Uterus (tissue), 4 donors: ENCODE results near the gene IL17B. TPM values are rescaled to one million over a fixed set of nuclear protein-coding genes. Genes with fewer than 3 reads are reported as not detected.

ENCODE experiments used
- DNase-seq, 2 donors: peaks; one replicate each; pipeline ENCODE4 v3.0.0-alpha.2; 2019 to 2020
- H3K27ac ChIP-seq, 2 donors: fragments of 200-600 bp; sonication (generic); 1 replicate in 1 of 2; 2 replicates in 1 of 2; pipeline ENCODE4 v1.5.1; 2016 to 2018
- H3K27me3 ChIP-seq, 2 donors: fragments of 200-600 bp; sonication (generic); one replicate each; pipeline ENCODE4 v1.5.1; 2018 to 2019; ENCODE audit warnings: control low read depth in 1 of 2
- H3K36me3 ChIP-seq, 2 donors: fragments of 200-600 bp; sonication (generic); one replicate each; pipeline ENCODE4 v1.5.1; 2019; ENCODE audit warnings: control low read depth in 1 of 2
- H3K4me1 ChIP-seq, 2 donors: fragments of 200-600 bp; sonication (generic); one replicate each; pipeline ENCODE4 v1.5.1; 2018 to 2019; ENCODE audit warnings: control low read depth in 1 of 2
- H3K4me3 ChIP-seq, 2 donors: fragments of 200-600 bp; sonication (generic); 1 replicate in 1 of 2; 2 replicates in 1 of 2; pipeline ENCODE4 v1.5.1; 2018 to 2019; ENCODE audit warnings: mild to moderate bottlenecking in 1 of 2
- H3K9me3 ChIP-seq, 2 donors: fragments of 200-600 bp; sonication (generic); one replicate each; pipeline ENCODE4 v1.5.1; 2019; ENCODE audit warnings: control low read depth in 1 of 2
- POLR2A ChIP-seq, 2 donors: fragments of 450-650 bp; IDR thresholded peaks; one replicate each; pipeline ENCODE4 v1.6.1; 2016; ENCODE audit warnings: antibody characterized with exemption in 2 of 2, mild to moderate bottlenecking in 1 of 2, moderate library complexity in 1 of 2
- intact Hi-C: fragments of 100-400 bp; cut with DNase I; formaldehyde crosslinking; loops from one replicate; pipeline ENCODE4 v1.15.1; 2023; ENCODE audit warnings: low total_unique reads
- total RNA-seq, 4 donors: library from RNA; depleted of rRNA in 3 of 4; stranded (reverse); fragments of >200 nt in 3 of 4; gene quantifications; one replicate each; pipeline versions ENCODE4 v1.1.0 to v1.2.4, GENCODE V29; 2014 to 2023
- TF ChIP-seq, protein P1 (sequence below), 4 experiments: fragments of 200-600 bp in 2 of 4; fragments of 450-650 bp in 2 of 4; sonication (generic) in 2 of 4; IDR thresholded peaks; one replicate each; pipeline ENCODE4 v1.5.1; 2016 to 2019; ENCODE audit warnings: antibody characterized with exemption in 4 of 4, mild to moderate bottlenecking in 2 of 4, moderate library complexity in 1 of 4
- donor health status: DM: yes; HTN: yes; CAD: no.

IL17B gene
- total RNA-seq, 4 donors from 2014 or later: 1.6 to 2.3 TPM; not detected in 2

DNA sequence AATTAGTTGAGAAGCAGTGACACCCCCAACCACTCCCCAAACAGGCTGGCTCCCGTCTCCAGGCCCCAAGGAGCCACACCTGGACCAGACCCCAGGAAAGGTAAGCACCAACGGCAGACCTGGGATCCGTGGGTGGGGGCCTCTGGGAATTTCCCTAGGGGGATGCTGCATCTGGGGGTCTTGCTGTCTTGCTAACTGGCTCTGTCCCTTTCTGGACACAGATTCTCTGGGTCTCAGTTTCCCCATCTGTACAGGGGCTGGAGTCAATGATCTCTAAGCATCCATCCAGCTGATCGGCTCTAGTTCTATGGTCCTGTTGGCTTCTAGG, 27.9 kb upstream of the IL17B start:
- H3K4me1 ChIP-seq: peaks cover 13 to 20% of the 10 kb centered on the region in 2 donors
- TF ChIP-seq POLR2A (IDR thresholded peaks at IDR 0.05): peak in 1 of 2 donors; percentile 1
- TF ChIP-seq, protein P1, sequence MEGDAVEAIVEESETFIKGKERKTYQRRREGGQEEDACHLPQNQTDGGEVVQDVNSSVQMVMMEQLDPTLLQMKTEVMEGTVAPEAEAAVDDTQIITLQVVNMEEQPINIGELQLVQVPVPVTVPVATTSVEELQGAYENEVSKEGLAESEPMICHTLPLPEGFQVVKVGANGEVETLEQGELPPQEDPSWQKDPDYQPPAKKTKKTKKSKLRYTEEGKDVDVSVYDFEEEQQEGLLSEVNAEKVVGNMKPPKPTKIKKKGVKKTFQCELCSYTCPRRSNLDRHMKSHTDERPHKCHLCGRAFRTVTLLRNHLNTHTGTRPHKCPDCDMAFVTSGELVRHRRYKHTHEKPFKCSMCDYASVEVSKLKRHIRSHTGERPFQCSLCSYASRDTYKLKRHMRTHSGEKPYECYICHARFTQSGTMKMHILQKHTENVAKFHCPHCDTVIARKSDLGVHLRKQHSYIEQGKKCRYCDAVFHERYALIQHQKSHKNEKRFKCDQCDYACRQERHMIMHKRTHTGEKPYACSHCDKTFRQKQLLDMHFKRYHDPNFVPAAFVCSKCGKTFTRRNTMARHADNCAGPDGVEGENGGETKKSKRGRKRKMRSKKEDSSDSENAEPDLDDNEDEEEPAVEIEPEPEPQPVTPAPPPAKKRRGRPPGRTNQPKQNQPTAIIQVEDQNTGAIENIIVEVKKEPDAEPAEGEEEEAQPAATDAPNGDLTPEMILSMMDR (IDR thresholded peaks at IDR 0.05): no peak
- H3K27me3 ChIP-seq: no peaks in the 10 kb centered on the region
- H3K4me3 ChIP-seq: peak overlapping the region; percentile 68 to 88
- no peak for DNase-seq
- H3K36me3 ChIP-seq: no peaks in the 10 kb centered on the region
- H3K9me3 ChIP-seq: no peaks in the 10 kb centered on the region
- peak overlapping the region; percentile 99 for H3K27ac ChIP-seq
- intact Hi-C loops: no loop called here

DNA sequence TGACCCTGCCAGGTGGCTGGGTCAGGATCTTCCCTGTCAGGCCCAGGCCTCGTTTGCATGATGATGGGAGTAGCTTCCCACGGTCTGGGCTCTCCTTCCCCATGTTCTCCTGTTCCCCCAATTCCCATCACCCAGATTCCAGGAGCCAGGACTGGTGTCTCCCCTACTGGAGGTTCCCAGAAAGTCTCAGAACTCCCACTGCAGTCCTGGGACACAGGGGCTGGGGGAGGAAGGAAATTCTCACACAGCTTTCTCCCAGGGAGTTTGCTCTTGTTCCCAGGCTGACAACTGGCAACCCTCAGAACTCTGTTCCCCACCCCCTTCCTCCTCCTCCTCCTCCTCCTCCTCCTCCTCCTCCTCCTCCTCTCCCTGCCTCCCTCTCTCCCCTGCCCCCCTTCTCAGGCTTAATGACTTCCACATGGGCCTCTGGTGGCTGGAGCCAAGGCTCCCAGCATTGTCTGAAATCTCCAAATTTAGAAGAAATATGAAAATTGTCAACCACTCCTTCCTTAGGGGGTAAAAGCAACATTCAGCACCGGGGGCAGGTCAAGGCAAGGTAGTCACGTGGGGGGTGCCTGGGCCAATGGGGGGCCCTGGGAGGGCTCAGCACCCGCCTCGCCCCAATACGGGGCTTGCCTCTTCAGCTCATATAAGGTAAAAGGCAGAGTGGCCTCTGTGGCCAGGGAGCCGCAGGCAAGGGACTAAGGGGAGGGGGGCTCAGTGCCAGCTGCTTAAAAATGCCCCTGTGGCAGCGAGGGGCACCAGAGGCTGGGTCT, 27.3 kb upstream of the IL17B start:
- Histone ChIP-seq H3K27ac (peak overlapping the region; percentile 99), H3K27me3 (no peaks in the 10 kb centered on the region), H3K4me1 (peaks cover 13 to 20% of the 10 kb centered on the region in 2 donors), H3K4me3 (peak overlapping the region; percentile 68 to 88), H3K36me3 (no peaks in the 10 kb centered on the region), H3K9me3 (no peaks in the 10 kb centered on the region)
- peak; percentile 94 to 96 for DNase-seq
- TF ChIP-seq POLR2A (IDR thresholded peaks at IDR 0.05): peak; percentile 92 to 95
- TF ChIP-seq, protein P1 (IDR thresholded peaks at IDR 0.05): peak in 3 of 4 experiments; percentile 16 to 42 (median 22)
- intact Hi-C loops: no loop called here

DNA sequence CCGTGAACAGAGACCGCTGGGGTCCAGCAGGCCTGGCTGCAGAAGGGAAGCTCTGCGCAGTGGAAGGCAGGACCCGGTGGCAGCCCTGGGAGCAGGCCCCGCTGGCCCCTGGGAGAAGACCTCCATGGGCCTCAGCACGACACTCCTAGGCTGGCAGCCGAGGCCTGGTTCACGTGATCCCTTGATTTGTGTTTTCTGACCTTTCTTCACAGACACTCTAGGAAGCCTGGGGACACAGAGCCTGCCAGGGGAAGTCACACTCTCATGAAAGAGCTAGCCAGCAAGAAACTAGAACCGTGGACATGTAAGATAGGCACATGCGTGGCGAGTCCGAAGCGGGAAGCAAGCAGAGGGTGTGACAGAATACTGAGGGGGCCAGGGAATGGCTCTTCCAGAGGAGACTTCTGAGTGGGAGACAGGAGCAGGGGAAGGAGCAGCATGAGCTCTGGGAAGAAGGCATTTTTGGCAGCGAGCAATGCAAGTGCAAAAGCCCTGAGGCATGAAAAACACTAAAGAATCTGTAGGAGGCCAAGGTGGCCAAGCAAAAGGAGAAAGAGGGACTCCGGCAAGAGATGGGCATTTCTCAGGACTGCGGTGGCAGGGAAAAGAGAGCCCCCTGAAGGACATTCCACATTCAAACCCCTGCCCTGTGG, 26.6 kb upstream of the IL17B start:
- no peaks in the 10 kb centered on the region for H3K27me3 ChIP-seq
- TF ChIP-seq, protein P1 (IDR thresholded peaks at IDR 0.05): no peak
- TF ChIP-seq POLR2A (IDR thresholded peaks at IDR 0.05): no peak
- H3K4me3 ChIP-seq: peak overlapping the region in 1 of 2 donors; percentile 16
- H3K4me1 ChIP-seq: peaks cover 13 to 20% of the 10 kb centered on the region in 2 donors
- peak overlapping the region; percentile 99 for H3K27ac ChIP-seq
- DNase-seq: peak; percentile 47 to 55
- no peaks in the 10 kb centered on the region for H3K9me3 ChIP-seq
- H3K36me3 ChIP-seq: no peaks in the 10 kb centered on the region
- intact Hi-C loops: no loop called here

DNA sequence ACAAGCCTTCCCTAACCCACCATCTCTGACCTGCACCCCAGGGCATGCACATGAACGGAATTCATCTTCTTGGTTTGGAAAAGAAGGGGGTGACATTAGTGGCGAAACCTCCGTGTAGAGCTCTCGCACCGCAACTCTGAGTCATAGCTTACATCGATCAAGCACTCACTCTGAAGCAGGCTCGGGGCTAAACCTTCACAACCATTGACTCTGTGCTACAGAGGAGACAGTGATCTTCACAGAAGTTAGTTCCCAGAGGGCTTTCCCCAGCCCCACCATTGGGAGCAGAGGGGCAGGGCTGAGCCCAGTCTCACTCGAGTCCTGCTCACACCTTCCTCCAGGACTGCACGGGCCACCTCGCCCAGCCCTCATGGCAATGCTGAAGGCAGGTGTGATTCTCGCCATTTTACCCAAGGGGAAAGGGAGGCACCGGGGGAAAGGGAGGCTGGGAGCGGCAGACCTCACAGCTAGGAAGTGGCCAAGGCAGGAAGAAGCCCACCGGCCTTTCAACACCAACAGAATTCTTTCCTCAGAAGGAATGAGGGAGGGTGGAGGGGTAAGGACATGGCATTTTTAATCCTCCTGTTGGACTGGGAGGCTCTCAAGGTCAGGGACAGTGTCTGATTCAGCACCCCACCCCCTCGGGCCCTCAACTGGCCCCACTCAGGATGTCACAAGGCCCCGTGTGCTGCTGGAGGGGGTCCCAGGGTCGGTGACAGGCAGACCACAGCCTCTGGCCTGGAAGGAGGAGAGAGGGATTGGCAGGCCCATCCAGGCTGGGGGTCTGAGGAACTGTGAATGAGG, 25.9 kb upstream of the IL17B start:
- Histone ChIP-seq H3K9me3 (no peaks in the 10 kb centered on the region), H3K36me3 (no peaks in the 10 kb centered on the region), H3K27ac (peak overlapping the region; percentile 99), H3K27me3 (no peaks in the 10 kb centered on the region), H3K4me1 (peaks cover 13 to 20% of the 10 kb centered on the region in 2 donors), H3K4me3 (no peak overlapping the region)
- intact Hi-C loops: no loop called here
- peak in 1 of 2 donors; percentile 62 for DNase-seq
- no peak for TF ChIP-seq POLR2A (IDR thresholded peaks at IDR 0.05)
- TF ChIP-seq, protein P1 (IDR thresholded peaks at IDR 0.05): no peak
